Measurements from ENCODE around the gene CSNK1A1. TPM values are rescaled to one million over a fixed set of nuclear protein-coding genes. Genes with fewer than 3 reads are reported as not detected.
A peak's percentile ranks its signal among the peaks of the same experiment; 100 is the strongest.
"Not testable (repeated sequence)": the region's sequence is repeated elsewhere in the genome, so short reads cannot be mapped to it uniquely, and the experiment has no call there.

Gene CSNK1A1
- total and polyA plus RNA-seq, 3 donors from 2014 or later, result 129 to 192 (median 148) TPM

DNA sequence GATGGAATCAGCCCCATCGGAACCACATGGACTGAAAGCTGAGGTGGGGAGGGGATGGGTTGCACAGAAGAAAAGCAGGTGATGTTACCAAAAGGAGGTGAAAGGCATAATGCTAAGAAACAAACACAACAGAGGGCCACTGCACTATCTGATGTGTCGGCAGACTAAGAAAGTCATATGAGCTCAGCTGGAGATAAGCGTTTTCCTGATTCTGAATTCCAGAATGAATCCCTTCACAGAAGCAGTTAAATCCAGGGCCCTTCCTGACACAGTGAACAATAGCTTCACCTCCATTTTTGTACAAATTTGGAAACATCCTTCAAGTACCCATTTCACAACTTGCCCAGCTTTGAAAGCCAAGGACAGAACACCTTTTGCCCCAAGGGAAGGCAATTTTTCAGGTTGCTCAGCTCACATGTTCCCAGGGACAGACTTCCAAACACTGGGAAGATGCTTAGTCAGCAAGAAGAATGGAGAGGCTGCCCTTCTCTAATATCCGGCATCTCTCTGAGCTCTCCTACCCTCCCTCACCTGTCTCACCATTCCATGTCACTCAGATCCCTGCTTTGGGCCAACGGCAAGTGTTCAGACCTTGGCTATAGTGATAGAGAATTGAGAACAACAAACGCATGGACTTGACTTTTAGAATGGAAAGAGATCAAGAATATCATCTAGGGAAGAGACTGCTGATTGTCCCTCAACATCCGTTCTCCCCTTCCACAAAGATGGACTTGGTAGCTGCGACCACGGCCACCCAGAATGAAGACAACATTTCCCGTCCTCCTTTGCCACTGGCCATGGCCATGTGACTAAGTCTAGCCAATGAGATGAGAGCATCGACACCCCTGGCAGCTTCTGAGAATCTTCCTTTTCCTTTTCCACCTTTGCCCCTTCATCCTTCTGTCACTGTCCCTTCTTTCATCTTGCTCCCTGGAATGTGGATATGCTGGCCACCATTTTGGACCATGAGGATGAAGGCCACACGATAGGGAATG, 103.6 kb downstream of the CSNK1A1 start:
- intact Hi-C loops (cut with DNase I; ENCODE audit: low total_unique reads), result no loop called here
- Histone ChIP-seq H3K27me3 (no peaks in the 10 kb centered on the region), H3K4me1 (peaks cover 29% of the 10 kb centered on the region), H3K9me3 (no peaks in the 10 kb centered on the region), H3K4me3 (no peak overlapping the region), H3K36me3 (ENCODE audit: low read depth, missing control alignments) (no peaks in the 10 kb centered on the region), H3K27ac (peak overlapping the region in 1 of 2 donors; percentile 64)
- WGBS, 2 donors, result 79% methylated on average over 12 of the region's 12 CpGs
- TF ChIP-seq POLR2A (IDR thresholded peaks at IDR 0.05), result no peak
- TF ChIP-seq, protein P1, sequence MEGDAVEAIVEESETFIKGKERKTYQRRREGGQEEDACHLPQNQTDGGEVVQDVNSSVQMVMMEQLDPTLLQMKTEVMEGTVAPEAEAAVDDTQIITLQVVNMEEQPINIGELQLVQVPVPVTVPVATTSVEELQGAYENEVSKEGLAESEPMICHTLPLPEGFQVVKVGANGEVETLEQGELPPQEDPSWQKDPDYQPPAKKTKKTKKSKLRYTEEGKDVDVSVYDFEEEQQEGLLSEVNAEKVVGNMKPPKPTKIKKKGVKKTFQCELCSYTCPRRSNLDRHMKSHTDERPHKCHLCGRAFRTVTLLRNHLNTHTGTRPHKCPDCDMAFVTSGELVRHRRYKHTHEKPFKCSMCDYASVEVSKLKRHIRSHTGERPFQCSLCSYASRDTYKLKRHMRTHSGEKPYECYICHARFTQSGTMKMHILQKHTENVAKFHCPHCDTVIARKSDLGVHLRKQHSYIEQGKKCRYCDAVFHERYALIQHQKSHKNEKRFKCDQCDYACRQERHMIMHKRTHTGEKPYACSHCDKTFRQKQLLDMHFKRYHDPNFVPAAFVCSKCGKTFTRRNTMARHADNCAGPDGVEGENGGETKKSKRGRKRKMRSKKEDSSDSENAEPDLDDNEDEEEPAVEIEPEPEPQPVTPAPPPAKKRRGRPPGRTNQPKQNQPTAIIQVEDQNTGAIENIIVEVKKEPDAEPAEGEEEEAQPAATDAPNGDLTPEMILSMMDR (IDR thresholded peaks at IDR 0.05), result no peak
- no peak for DNase-seq

DNA sequence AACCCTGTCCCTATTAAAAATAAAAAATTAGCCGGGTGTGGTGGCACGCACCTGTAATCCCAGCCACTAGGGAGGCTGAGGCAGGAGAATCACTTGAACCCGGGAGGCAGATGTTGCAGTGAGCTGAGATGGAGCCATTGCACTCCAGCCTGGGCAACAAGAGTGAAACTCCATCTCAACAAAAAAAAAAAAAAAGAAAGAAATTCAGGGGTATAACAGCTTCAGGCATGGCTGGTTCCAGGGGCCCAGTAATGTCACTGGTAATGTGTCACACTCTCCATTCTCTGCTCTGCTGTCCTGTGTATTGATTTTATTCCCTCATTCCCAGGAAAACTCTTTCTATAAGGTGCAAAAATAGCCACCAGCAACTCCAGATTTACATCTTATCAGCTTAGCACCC, 104.4 kb downstream of the CSNK1A1 start:
- peak overlapping the region in 1 of 2 donors; percentile 41 for H3K27ac ChIP-seq
- H3K9me3 ChIP-seq; DNase-seq; H3K27me3 ChIP-seq; intact Hi-C loops (cut with DNase I; ENCODE audit: low total_unique reads); H3K4me3 ChIP-seq; H3K36me3 ChIP-seq (ENCODE audit: low read depth, missing control alignments): not testable (repeated sequence)
- peaks cover 27% of the 10 kb centered on the region for H3K4me1 ChIP-seq
- WGBS, 2 donors, result 98% methylated on average over 3 of the region's 3 CpGs

DNA sequence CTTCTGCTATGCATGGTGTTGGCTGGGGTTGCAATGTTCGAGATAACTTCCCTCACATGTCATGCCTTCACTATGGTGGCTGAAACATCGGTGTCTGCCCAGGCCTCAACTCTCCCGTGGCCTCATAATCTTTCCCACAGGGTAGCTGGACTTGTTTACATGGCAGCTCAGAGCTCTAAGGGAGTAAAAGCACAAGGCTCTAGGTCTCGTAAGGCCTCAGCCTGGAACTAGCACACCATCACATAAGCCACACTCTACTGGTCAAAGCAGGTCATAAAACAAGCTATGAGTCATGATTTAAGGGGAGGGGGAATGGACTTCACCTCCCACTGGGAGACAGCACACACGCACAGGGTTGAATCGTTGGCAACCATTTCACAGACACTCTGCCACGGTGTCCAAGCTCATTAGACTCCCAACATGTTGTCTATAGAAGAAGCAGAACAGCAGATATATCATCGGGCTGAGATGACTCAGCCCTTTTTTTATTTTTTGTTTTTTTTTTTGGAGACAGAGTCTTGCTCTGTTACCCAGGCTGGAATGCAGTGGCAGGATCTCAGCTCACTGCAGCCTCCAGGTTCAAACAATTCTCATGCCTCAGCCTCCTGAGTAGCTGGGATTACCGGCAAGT, 105.4 kb downstream of the CSNK1A1 start:
- Histone ChIP-seq H3K9me3 (no peaks in the 10 kb centered on the region), H3K36me3 (ENCODE audit: low read depth, missing control alignments) (no peaks in the 10 kb centered on the region), H3K27ac (peak overlapping the region in 1 of 2 donors; percentile 41), H3K27me3 (no peaks in the 10 kb centered on the region), H3K4me1 (peaks cover 24% of the 10 kb centered on the region), H3K4me3 (no peak overlapping the region)
- 53 to 58% methylated on average over 8 to 9 of the region's 9 CpGs for WGBS, 2 donors
- intact Hi-C loops (cut with DNase I; ENCODE audit: low total_unique reads), result no loop called here
- DNase-seq, result no peak
- no peak for TF ChIP-seq POLR2A (IDR thresholded peaks at IDR 0.05)
- TF ChIP-seq, protein P1 (IDR thresholded peaks at IDR 0.05), result no peak

DNA sequence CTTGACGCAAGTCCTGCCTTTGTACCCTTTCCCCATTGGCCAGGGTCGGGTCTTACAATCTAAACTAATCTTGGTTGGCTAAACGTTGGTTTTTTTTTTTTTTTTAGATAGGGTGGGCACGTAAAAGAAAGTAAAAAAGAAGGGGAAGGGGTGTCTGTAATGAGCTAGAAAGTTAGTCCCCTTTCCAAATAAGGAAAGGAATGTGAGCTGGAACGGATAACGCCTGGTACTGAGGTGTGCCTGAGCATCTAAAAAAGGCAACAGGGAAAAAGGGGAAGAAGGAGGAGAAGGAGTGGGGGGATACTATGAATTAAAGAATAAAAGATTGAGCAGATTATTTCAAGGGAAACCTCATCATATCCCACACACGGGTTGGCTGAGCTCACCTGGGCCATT, 105.9 kb downstream of the CSNK1A1 start:
- TF ChIP-seq, protein P1 (IDR thresholded peaks at IDR 0.05), result no peak
- TF ChIP-seq POLR2A (IDR thresholded peaks at IDR 0.05), result no peak

DNA sequence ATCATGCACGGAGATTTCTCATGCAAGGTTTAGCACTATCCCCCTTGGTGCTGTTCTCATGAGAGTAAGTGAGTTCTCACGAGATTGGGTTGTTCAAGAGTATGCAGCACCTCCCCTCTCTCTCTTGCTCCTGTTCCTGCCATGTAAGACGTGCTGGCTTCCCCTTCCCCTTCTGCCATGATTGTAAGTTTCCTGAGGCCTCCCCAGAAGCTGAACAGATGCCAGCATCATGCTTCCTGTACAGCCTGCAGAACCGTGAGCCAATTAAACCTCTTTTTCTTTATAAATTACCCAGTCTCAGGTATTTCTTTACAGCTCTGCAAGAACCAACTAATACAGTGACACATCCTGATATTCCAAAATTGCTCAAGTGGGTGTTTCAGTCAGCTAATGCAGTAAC, 106.8 kb downstream of the CSNK1A1 start:
- not testable (repeated sequence) for H3K27me3 ChIP-seq; H3K36me3 ChIP-seq (ENCODE audit: low read depth, missing control alignments); H3K9me3 ChIP-seq; H3K27ac ChIP-seq; DNase-seq; H3K4me3 ChIP-seq
- 78 to 82% methylated on average over 4 of the region's 4 CpGs for WGBS, 2 donors
- intact Hi-C loops (cut with DNase I; ENCODE audit: low total_unique reads), result loop anchor here (5.0 kb wide), 1 partner anchor 108 kb away; the partner anchor contains the start of gene CSNK1A1
- peaks cover 12% of the 10 kb centered on the region for H3K4me1 ChIP-seq

More for the DNA sequence above, 105.9 kb downstream of the CSNK1A1 start:
- intact Hi-C loops (cut with DNase I; ENCODE audit: low total_unique reads), result no loop called here
- H3K36me3 ChIP-seq (ENCODE audit: low read depth, missing control alignments), result no peaks in the 10 kb centered on the region
- H3K9me3 ChIP-seq, result no peaks in the 10 kb centered on the region
- no peak overlapping the region for H3K4me3 ChIP-seq
- H3K27ac ChIP-seq, result no peak overlapping the region
- 79 to 84% methylated on average over 7 of the region's 7 CpGs for WGBS, 2 donors
- DNase-seq, result no peak
- no peaks in the 10 kb centered on the region for H3K27me3 ChIP-seq
- H3K4me1 ChIP-seq, result peaks cover 20% of the 10 kb centered on the region
